A549 (cell line): ENCODE measurements around the gene SLC29A3.

ENCODE experiments used
- JUN ChIP-seq, 2 experiments: fragments of >200 bp; sonication (Bioruptor Twin); formaldehyde crosslinking; IDR thresholded peaks; 2 replicates in 1 of 2; 3 replicates in 1 of 2; pipeline ENCODE4 v1.6.1; 2016 to 2017
- ZFP36 ChIP-seq: fragments of 450-650 bp; IDR thresholded peaks from 2 replicates; pipeline ENCODE4 v1.6.1; 2014; ENCODE audit warnings: borderline replicate concordance; ENCODE audit not compliant: partially characterized antibody
- ZNF302 ChIP-seq: fragments of 250-450 bp; sonication (Bioruptor Pico); IDR thresholded peaks from 2 replicates; pipeline ENCODE4 v1.9.0; 2021; ENCODE audit warnings: inconsistent platforms, mild to moderate bottlenecking, moderate library complexity
- TF ChIP-seq, protein P1 (sequence below): fragments of >200 bp; sonication (Bioruptor Twin); formaldehyde crosslinking; IDR thresholded peaks from 3 replicates; pipeline ENCODE4 v1.5.1; 2016
- TF ChIP-seq, protein P2 (sequence below): fragments of 450-650 bp; IDR thresholded peaks from 2 replicates; pipeline ENCODE4 v1.6.1; 2014; ENCODE audit warnings: antibody characterized with exemption

DNA sequence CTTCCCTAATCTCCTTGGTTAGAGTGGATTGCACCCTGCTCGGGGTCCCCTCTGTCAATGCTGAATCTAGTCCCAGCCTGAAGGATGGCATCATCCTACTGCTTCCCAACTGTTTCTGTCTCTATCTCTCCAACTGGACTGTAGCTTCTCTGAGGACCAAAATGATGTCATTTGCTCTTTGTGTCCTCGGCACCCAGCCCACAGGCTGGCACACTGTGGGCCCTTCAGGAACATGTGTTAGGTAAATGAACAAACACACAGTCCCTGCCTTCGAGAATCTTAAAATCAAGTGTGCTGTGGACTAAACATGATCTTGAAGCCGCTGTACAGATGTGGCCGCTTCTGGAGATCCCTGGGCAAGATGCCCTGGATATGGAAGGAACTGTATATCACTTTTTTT, 72.6 kb downstream of the SLC29A3 start:
- TF ChIP-seq JUN (IDR thresholded peaks at IDR 0.05) (no peak), ZFP36 (no peak), ZNF302 (CRISPR knock-in tag) (no peak)
- TF ChIP-seq, protein P1, sequence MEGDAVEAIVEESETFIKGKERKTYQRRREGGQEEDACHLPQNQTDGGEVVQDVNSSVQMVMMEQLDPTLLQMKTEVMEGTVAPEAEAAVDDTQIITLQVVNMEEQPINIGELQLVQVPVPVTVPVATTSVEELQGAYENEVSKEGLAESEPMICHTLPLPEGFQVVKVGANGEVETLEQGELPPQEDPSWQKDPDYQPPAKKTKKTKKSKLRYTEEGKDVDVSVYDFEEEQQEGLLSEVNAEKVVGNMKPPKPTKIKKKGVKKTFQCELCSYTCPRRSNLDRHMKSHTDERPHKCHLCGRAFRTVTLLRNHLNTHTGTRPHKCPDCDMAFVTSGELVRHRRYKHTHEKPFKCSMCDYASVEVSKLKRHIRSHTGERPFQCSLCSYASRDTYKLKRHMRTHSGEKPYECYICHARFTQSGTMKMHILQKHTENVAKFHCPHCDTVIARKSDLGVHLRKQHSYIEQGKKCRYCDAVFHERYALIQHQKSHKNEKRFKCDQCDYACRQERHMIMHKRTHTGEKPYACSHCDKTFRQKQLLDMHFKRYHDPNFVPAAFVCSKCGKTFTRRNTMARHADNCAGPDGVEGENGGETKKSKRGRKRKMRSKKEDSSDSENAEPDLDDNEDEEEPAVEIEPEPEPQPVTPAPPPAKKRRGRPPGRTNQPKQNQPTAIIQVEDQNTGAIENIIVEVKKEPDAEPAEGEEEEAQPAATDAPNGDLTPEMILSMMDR = no peak
- TF ChIP-seq, protein P2, sequence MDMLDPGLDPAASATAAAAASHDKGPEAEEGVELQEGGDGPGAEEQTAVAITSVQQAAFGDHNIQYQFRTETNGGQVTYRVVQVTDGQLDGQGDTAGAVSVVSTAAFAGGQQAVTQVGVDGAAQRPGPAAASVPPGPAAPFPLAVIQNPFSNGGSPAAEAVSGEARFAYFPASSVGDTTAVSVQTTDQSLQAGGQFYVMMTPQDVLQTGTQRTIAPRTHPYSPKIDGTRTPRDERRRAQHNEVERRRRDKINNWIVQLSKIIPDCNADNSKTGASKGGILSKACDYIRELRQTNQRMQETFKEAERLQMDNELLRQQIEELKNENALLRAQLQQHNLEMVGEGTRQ = no peak
